Mucosa of descending colon (tissue), 3 donors: Measurements from ENCODE around the gene PADI2. TPM values are rescaled to one million over a fixed set of nuclear protein-coding genes. Genes with fewer than 3 reads are reported as not detected.
A peak's percentile ranks its signal among the peaks of the same experiment; 100 is the strongest.

Experiments
- ATAC-seq: fragments of 200-7000 bp; cut with Tn5 transposase; one replicate; pipeline ENCODE4 v1.9.1; 2020; ENCODE audit warnings: mild to moderate bottlenecking, moderate library complexity
- DNase-seq, 3 donors: peaks; one replicate each; pipeline ENCODE4 v3.0.0-alpha.2; 2020
- H3K36me3 ChIP-seq: fragments of 200-600 bp; one replicate; pipeline ENCODE4 v1.8.0; 2021; ENCODE audit warnings: low read depth, mild to moderate bottlenecking
- H3K4me1 ChIP-seq: fragments of 200-600 bp; one replicate; pipeline ENCODE4 v1.8.0; 2021; ENCODE audit warnings: low read depth, mild to moderate bottlenecking
- H3K4me3 ChIP-seq: fragments of 200-600 bp; one replicate; pipeline ENCODE4 v1.8.0; 2021; ENCODE audit warnings: mild to moderate bottlenecking
- H3K9me3 ChIP-seq: fragments of 200-600 bp; one replicate; pipeline ENCODE4 v1.8.0; 2021; ENCODE audit warnings: mild to moderate bottlenecking
- intact Hi-C, 2 donors: fragments of 100-400 bp; cut with DNase I in 1 of 2; cut with micrococcal nuclease in 1 of 2; formaldehyde crosslinking; loops; one replicate each; pipeline versions ENCODE4 v1.11.0 to v1.11.1; 2022; cut with DNase I, micrococcal nuclease
- total RNA-seq, 3 donors: library from RNA; stranded (reverse); fragmentation: NEBNext Ultra II Directional in 2 of 3; extraction: Animal tissue kit (Norgen Biotek cat#: 25700) in 2 of 3; gene quantifications; one replicate each; pipeline versions ENCODE4 v1.2.1 to v1.2.4, GENCODE V29; 2021 to 2023
- TF ChIP-seq, protein P1 (sequence below): fragments of 200-600 bp; IDR thresholded peaks from one replicate; pipeline ENCODE4 v1.8.0; 2022; ENCODE audit warnings: antibody characterized with exemption, mild to moderate bottlenecking
- donor health status: DM: no; HTN: no; CAD: no; lungs with moderate emphysema.
- donor health status: DM: no; HTN: no; CAD: no.
- donor health status: DM: no; HTN: yes; CAD: no.

Gene PADI2
- total RNA-seq, 3 donors from 2014 or later, result 105 to 398 (median 163) TPM

DNA sequence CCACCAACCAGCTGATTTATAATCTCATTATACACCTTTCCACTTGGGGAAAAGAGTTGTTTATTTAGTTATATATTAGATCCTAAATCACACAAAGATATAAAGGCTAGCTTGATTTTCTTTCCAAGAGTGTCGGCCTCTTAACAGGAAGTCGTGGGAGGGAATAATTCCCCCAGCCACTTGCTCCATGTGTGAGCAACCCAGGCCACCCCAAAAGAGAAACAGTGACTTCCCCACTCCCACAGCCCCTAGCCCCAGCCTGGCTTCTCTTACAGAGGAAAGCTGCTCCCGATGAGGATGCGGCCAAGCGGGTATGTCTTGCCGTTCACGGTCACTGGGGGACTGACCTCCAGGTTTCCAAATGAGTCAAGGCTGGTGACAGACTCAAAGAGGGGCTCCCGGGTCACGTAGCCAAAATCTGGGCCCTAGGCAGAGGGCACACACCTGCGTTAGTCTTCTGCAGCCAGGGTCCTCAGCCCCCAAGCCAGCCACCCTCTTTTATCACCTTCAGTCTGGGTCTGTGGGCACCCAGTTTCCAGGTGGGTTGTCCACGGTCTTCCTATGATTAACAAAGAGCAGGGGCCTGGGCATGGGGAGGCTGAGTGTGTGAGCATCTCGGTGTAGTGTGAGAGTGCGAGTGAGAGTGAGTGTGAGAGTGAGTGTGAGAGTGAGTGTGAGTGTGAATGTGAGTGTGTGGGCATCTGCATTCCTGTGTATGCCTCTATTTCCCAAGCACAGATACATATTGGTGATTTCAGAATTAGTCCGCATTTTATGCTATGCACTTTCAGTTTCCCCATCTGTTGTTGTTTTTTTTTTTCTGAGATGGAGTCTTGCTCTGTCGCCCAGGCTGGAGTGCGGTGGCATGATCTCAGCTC, 40.0 kb downstream of the PADI2 start:
- Histone ChIP-seq H3K4me3 (no peak overlapping the region), H3K36me3 (peaks cover 5% of the 10 kb centered on the region), H3K9me3 (no peaks in the 10 kb centered on the region), H3K4me1 (no peaks in the 10 kb centered on the region)
- intact Hi-C loops, result no loop called here
- ATAC-seq, result no peak
- TF ChIP-seq, protein P1, sequence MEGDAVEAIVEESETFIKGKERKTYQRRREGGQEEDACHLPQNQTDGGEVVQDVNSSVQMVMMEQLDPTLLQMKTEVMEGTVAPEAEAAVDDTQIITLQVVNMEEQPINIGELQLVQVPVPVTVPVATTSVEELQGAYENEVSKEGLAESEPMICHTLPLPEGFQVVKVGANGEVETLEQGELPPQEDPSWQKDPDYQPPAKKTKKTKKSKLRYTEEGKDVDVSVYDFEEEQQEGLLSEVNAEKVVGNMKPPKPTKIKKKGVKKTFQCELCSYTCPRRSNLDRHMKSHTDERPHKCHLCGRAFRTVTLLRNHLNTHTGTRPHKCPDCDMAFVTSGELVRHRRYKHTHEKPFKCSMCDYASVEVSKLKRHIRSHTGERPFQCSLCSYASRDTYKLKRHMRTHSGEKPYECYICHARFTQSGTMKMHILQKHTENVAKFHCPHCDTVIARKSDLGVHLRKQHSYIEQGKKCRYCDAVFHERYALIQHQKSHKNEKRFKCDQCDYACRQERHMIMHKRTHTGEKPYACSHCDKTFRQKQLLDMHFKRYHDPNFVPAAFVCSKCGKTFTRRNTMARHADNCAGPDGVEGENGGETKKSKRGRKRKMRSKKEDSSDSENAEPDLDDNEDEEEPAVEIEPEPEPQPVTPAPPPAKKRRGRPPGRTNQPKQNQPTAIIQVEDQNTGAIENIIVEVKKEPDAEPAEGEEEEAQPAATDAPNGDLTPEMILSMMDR, result no peak
- no peak for DNase-seq

- ATAC-seq (peak; percentile 86), DNase-seq (peak in 1 of 3 donors; percentile 46)
- TF ChIP-seq, protein P1, result no peak
- Histone ChIP-seq H3K4me3 (no peak overlapping the region), H3K9me3 (no peaks in the 10 kb centered on the region), H3K36me3 (no peaks in the 10 kb centered on the region), H3K4me1 (no peaks in the 10 kb centered on the region)
- intact Hi-C loops, result no loop called here
These were observed 43.6 kb downstream of the PADI2 start for GRCh38 chr1:17075470-17076255.

DNA sequence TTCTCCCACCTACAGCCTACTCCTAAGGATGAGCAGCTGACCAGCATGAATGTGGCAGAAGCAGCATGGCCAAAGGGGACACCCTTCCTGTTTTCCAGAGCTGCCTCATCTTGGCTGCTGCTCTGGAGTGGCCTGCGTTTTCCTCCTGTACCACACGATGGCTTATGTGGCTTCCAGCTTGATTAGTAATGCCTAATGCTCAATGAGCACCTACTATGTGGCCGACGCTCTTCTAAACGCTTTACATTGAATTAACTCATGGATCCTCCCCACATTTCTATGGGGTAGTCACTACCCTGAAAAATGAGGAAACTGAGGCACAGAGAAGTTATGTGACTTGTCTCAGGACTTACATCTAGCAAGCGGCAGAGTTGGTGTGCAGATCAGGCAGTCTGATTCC, 47.5 kb downstream of the PADI2 start:
- DNase-seq, result no peak
- H3K36me3 ChIP-seq, result no peaks in the 10 kb centered on the region
- ATAC-seq, result no peak
- no peaks in the 10 kb centered on the region for H3K9me3 ChIP-seq
- intact Hi-C loops, result no loop called here
- no peaks in the 10 kb centered on the region for H3K4me1 ChIP-seq
- TF ChIP-seq, protein P1, result no peak
- H3K4me3 ChIP-seq, result no peak overlapping the region

DNA sequence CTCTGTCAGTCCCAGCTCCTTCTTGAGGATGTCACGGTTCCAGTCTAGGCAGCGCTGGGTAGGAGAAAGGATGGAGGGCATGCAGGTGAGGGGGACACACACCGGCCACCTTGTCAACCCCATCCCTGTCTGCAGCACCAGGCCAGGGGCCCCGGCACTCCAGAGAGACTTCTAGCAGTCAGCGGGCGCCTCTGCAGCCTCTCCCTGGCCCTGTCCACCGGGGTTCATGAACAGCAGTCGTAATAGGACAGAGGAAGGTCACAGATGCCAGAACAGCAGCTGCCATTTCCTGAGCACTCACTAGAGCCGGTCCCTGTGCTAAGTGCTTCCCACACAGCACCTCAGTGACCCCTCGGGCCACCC, 49.1 kb downstream of the PADI2 start:
- intact Hi-C loops, result no loop called here
- H3K36me3 ChIP-seq, result no peaks in the 10 kb centered on the region
- H3K9me3 ChIP-seq, result peaks cover 1% of the 10 kb centered on the region
- no peak overlapping the region for H3K4me3 ChIP-seq
- no peaks in the 10 kb centered on the region for H3K4me1 ChIP-seq
- DNase-seq, result no peak
- ATAC-seq, result no peak
- TF ChIP-seq, protein P1, result no peak

DNA sequence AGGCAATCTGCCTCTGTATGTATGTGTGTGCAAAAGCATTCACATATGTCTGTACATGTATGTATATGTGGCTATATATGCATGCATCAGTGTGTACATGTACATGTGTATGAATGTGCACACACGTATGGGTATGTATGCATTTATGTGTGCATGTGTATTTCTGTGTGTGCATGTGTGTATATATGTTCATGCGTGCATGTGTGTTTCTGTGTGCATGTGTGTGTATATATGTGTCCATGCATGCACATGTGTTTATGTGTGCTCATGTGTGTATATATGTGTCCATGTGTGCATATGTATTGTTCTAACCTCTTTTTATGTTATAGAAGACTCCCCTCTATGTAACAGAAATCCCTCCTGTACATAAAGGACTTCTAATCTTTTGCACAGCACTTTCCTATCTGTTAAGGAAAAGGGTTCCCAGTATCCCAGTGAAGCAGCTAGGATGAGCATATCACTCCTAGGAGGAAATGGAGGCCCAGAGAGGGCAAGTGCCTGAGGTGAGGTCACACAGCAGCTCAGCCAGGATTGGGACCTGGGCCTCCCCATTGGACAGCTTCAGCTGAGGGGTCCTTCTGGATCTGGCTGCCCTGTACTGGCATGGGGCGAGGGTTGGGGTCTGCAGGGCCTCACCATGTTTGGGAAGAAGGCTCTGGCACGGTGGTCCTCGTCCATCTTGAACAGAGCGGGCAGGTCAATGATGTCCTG, 49.6 kb downstream of the PADI2 start:
- no peak for DNase-seq
- no peak for ATAC-seq
- Histone ChIP-seq H3K36me3 (no peaks in the 10 kb centered on the region), H3K4me1 (no peaks in the 10 kb centered on the region), H3K4me3 (no peak overlapping the region), H3K9me3 (peaks cover 5% of the 10 kb centered on the region)
- intact Hi-C loops, result no loop called here
- TF ChIP-seq, protein P1, result no peak
